IMR-90 (cell line): Measurements from ENCODE around the gene NEFH. TPM values are rescaled to one million over a fixed set of nuclear protein-coding genes. Genes with fewer than 3 reads are reported as not detected.

Source experiments
- ATAC-seq: fragments of 200-7000 bp; cut with Tn5 transposase; 2 replicates; pipeline ENCODE4 v1.9.1; 2020; ENCODE audit warnings: low read depth, mild to moderate bottlenecking, moderate library complexity
- BruUV-seq: library from RNA; stranded (reverse); fragments of 400-500 nt; replicated peaks from 2 replicates; lab custom pipeline; 2021; lab: Mats Ljungman, UMichigan
- CTCF ChIA-PET: fragments of 300-600 bp; formaldehyde crosslinking; extraction: SDS; loops from one replicate; lab custom pipeline; 2021; ENCODE audit warnings: antibody characterized with exemption; lab: Yijun Ruan, JAX
- POLR2A ChIA-PET: fragments of 300-600 bp; sonication (Branson Sonifier 250); formaldehyde crosslinking; loops from one replicate; lab custom pipeline; 2022; ENCODE audit warnings: antibody characterized with exemption; ENCODE audit not compliant: unreplicated experiment; lab: Charles Lee
- DNase-seq: peaks from one replicate; pipeline ENCODE4 v3.0.0; 2013
- H2AFZ ChIP-seq: replicated peaks from 2 replicates; pipeline ENCODE3; 2013; ENCODE audit warnings: low read length, mild to moderate bottlenecking; ENCODE audit not compliant: poor library complexity
- H2AK5ac ChIP-seq: 2 replicates; pipeline ENCODE4 v1.6.1; 2013; ENCODE audit warnings: low read depth, low read length, inconsistent platforms
- H2AK9ac ChIP-seq: replicated peaks from 2 replicates; pipeline ENCODE3; 2013; ENCODE audit warnings: mild to moderate bottlenecking, low read depth, low read length, moderate library complexity; ENCODE audit not compliant: poor library complexity
- H2BK120ac ChIP-seq: 2 replicates; pipeline ENCODE4 v1.6.1; 2013; ENCODE audit warnings: low read depth, low read length, inconsistent platforms
- H2BK15ac ChIP-seq: 3 replicates; pipeline ENCODE4 v1.6.1; 2013; ENCODE audit warnings: low read depth, low read length, inconsistent platforms
- H2BK20ac ChIP-seq: 2 replicates; pipeline ENCODE4 v1.6.1; 2013; ENCODE audit warnings: low read depth, mild to moderate bottlenecking, inconsistent platforms, low read length, moderate library complexity
- H2BK5ac ChIP-seq: 2 replicates; pipeline ENCODE4 v1.6.1; 2013; ENCODE audit warnings: mild to moderate bottlenecking, low read depth, low read length, inconsistent platforms; ENCODE audit not compliant: poor library complexity, severe bottlenecking
- H3K14ac ChIP-seq: replicated peaks from 2 replicates; pipeline ENCODE4 v1.6.1; 2013; ENCODE audit warnings: low read depth, low read length, inconsistent platforms
- H3K18ac ChIP-seq: 2 replicates; pipeline ENCODE4 v1.6.1; 2013; ENCODE audit warnings: low read depth, low read length, control low read depth
- H3K23ac ChIP-seq: 2 replicates; pipeline ENCODE4 v1.6.1; 2013; ENCODE audit warnings: low read depth, low read length, inconsistent platforms
- H3K27ac ChIP-seq: 2 replicates; pipeline ENCODE4 v1.5.1; 2013; ENCODE audit warnings: mild to moderate bottlenecking, control low read depth, low read length; ENCODE audit not compliant: insufficient read depth
- H3K27me3 ChIP-seq: 2 replicates; pipeline ENCODE4 v1.6.1; 2013; ENCODE audit warnings: low read length; ENCODE audit not compliant: control insufficient read depth, insufficient read depth
- H3K36me3 ChIP-seq: 2 replicates; pipeline ENCODE4 v1.6.1; 2013; ENCODE audit warnings: low read length, mixed read lengths; ENCODE audit not compliant: control insufficient read depth, insufficient read depth
- H3K4ac ChIP-seq: 2 replicates; pipeline ENCODE4 v1.6.1; 2013; ENCODE audit warnings: low read depth, low read length, inconsistent platforms
- H3K4me1 ChIP-seq: 2 replicates; pipeline ENCODE4 v1.6.1; 2013; ENCODE audit warnings: low read length, mixed read lengths; ENCODE audit not compliant: control insufficient read depth, insufficient read depth
- H3K4me2 ChIP-seq: 2 replicates; pipeline ENCODE4 v1.6.1; 2013; ENCODE audit warnings: low read depth, mild to moderate bottlenecking, control low read depth, low read length, moderate library complexity
- H3K4me3 ChIP-seq: 2 replicates; pipeline ENCODE4 v1.5.1; 2013; ENCODE audit warnings: low read depth, mild to moderate bottlenecking, control low read depth, low read length, moderate library complexity; ENCODE audit not compliant: insufficient read depth
- H3K56ac ChIP-seq: 2 replicates; pipeline ENCODE4 v1.6.1; 2013; ENCODE audit warnings: low read length, inconsistent platforms; ENCODE audit not compliant: insufficient read depth; ENCODE audit errors: extremely low read depth
- H3K79me1 ChIP-seq, 2 experiments: 2 replicates each; pipeline ENCODE4 v1.6.1; 2013; ENCODE audit warnings: low read length in 2 of 2, inconsistent platforms in 1 of 2, low read depth in 1 of 2
- H3K9ac ChIP-seq: 2 replicates; pipeline ENCODE4 v1.6.1; 2013; ENCODE audit warnings: low read depth, low read length, control low read depth
- H3K9me1 ChIP-seq: 2 replicates; pipeline ENCODE4 v1.6.1; 2013; ENCODE audit warnings: low read length, inconsistent platforms; ENCODE audit not compliant: insufficient read depth
- H3K9me3 ChIP-seq: 2 replicates; pipeline ENCODE4 v1.6.1; 2013; ENCODE audit warnings: low read length; ENCODE audit not compliant: control insufficient read depth, insufficient read depth
- H4K20me1 ChIP-seq: 2 replicates; pipeline ENCODE4 v1.6.1; 2013; ENCODE audit warnings: low read length, inconsistent platforms; ENCODE audit not compliant: insufficient read depth
- H4K5ac ChIP-seq: 2 replicates; pipeline ENCODE4 v1.6.1; 2013; ENCODE audit warnings: mild to moderate bottlenecking, low read depth, low read length, control low read depth
- H4K8ac ChIP-seq, 2 experiments: 2 replicates each; pipeline ENCODE4 v1.6.1; 2013; ENCODE audit warnings: low read depth in 2 of 2, low read length in 2 of 2, control low read depth in 1 of 2, inconsistent platforms in 1 of 2
- H4K91ac ChIP-seq: 2 replicates; pipeline ENCODE4 v1.6.1; 2013; ENCODE audit warnings: low read depth, low read length, inconsistent platforms; ENCODE audit not compliant: insufficient read depth
- CEBPB ChIP-seq: IDR thresholded peaks from 2 replicates; pipeline ENCODE4 v1.6.1; 2012; ENCODE audit warnings: low read depth, low read length, improper control_type of control experiment
- CHD1 ChIP-seq: IDR thresholded peaks from 2 replicates; pipeline ENCODE4 v1.6.1; 2012; ENCODE audit warnings: low read depth, low read length, improper control_type of control experiment
- FOS ChIP-seq: fragments of 150-350 bp; IDR thresholded peaks from 2 replicates; pipeline ENCODE4 v1.6.1; 2016; ENCODE audit warnings: low read depth, low read length
- MAFK ChIP-seq: IDR thresholded peaks from 2 replicates; pipeline ENCODE4 v1.6.1; 2012; ENCODE audit warnings: low read depth, low read length, improper control_type of control experiment
- MXI1 ChIP-seq: IDR thresholded peaks from 2 replicates; pipeline ENCODE4 v1.6.1; 2012; ENCODE audit warnings: low read depth, mild to moderate bottlenecking, low read length, moderate library complexity, borderline replicate concordance
- NFE2L2 ChIP-seq: fragments of 150-350 bp; IDR thresholded peaks from 2 replicates; pipeline ENCODE4 v1.6.1; 2016; ENCODE audit warnings: low read depth, mild to moderate bottlenecking, low read length
- RAD21 ChIP-seq: IDR thresholded peaks from 2 replicates; pipeline ENCODE4 v1.6.1; 2012; ENCODE audit warnings: low read length, improper control_type of control experiment
- RCOR1 ChIP-seq: IDR thresholded peaks from 2 replicates; pipeline ENCODE4 v1.6.1; 2012; ENCODE audit warnings: mild to moderate bottlenecking, low read length, improper control_type of control experiment; ENCODE audit not compliant: insufficient replicate concordance
- USF2 ChIP-seq: fragments of 150-350 bp; IDR thresholded peaks from 2 replicates; pipeline ENCODE4 v1.6.1; 2017; ENCODE audit warnings: mild to moderate bottlenecking, antibody characterized with exemption, low read length, low read depth
- WGBS, 2 experiments: methylation state at CpG; one replicate each; pipeline versions ENCODE4 v1.1.5 to v1.1.7; 2013; ENCODE audit warnings: missing lambda C conversion rate in 2 of 2; ENCODE audit not compliant: insufficient read length in 1 of 2; ENCODE audit errors: extremely low coverage in 2 of 2; 5-methylcytosine and 5-hydroxymethylcytosine counted together
- dilution Hi-C: fragments of 300-500 bp; cut with HindIII; formaldehyde crosslinking; loops from one replicate; pipeline ENCODE4 v1.14.3; 2018; ENCODE audit warnings: low sequenced_read_pairs; ENCODE audit not compliant: unreplicated experiment
- in situ Hi-C: fragments of 300-500 bp; cut with MboI; formaldehyde crosslinking; loops from 3 replicates; pipeline ENCODE4 v1.14.3; 2019; ENCODE audit warnings: low sequenced_read_pairs, inconsistent platforms, mixed read lengths
- intact Hi-C: fragments of 100-400 bp; cut with micrococcal nuclease; formaldehyde crosslinking; loops from 2 replicates; pipeline ENCODE4 v1.10.0; 2022
- polyA plus RNA-seq, 3 experiments: library from polyadenylated mRNA; depleted of rRNA; stranded (reverse); fragments of >200 nt; gene quantifications; 2 replicates each; pipeline ENCODE4 v1.2.3, GENCODE V29; 2012; ENCODE audit warnings: low replicate concordance in 1 of 3
- total RNA-seq: library from RNA; depleted of rRNA; stranded (reverse); fragments of >200 nt; gene quantifications from 2 replicates; pipeline ENCODE4 v1.2.3, GENCODE V29; 2012
- TF ChIP-seq, protein P1 (sequence below): conservative IDR thresholded peaks from 2 replicates; pipeline ENCODE4 v1.5.1; 2012; ENCODE audit warnings: mild to moderate bottlenecking, low read depth, low read length, improper control_type of control experiment
- TF ChIP-seq, protein P2 (sequence below): fragments of 150-350 bp; IDR thresholded peaks from 2 replicates; pipeline ENCODE4 v1.6.1; 2016; ENCODE audit warnings: low read depth, mild to moderate bottlenecking, low read length, moderate library complexity, borderline replicate concordance

Gene NEFH
- total and polyA plus RNA-seq, 2 of the 4 experiments (the other 2 are of a cell fraction), result 1.3 to 2.9 TPM

DNA sequence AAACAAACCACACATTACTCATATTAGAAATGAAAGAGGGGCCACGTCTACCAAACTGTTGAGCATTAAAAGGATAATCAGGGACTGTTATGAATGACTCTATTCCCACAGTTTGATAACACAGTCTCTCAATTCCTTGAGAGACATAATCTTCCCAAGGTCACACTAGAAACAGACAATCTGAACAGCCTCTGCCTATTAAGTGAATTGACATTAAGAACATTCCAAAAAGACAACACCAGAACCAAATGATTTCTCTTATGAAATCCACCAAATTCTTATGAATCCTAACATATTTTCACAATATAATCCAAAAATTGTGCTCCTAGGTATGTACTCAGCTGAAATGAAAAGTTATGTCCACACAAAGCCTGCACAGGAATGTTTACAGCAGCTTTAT, 37.0 kb upstream of the NEFH start:
- H3K4me2 ChIP-seq, result no peak overlapping the region
- H3K9me1 ChIP-seq, result no peaks in the 10 kb centered on the region
- no peak overlapping the region for H4K91ac ChIP-seq
- no peak overlapping the region for H4K8ac ChIP-seq
- no peaks in the 10 kb centered on the region; the same call in 1 of the 2 replicates for H3K4me1 ChIP-seq
- no TSS peak for BruUV-seq
- H3K36me3 ChIP-seq, result no peaks in the 10 kb centered on the region
- in situ Hi-C loops, result no loop called here
- H4K20me1 ChIP-seq, result no peaks in the 10 kb centered on the region
- ChIA-PET CTCF (no interaction called here), POLR2A (no interaction called here)
- H3K9me3 ChIP-seq, result no peaks in the 10 kb centered on the region
- no peak overlapping the region for H3K14ac ChIP-seq
- no peak overlapping the region for H3K4ac ChIP-seq
- no peak overlapping the region for H2BK20ac ChIP-seq
- H4K5ac ChIP-seq, result no peak overlapping the region
- H2AFZ ChIP-seq, result no peak overlapping the region
- no peak for TF ChIP-seq RAD21
- TF ChIP-seq CHD1, result no peak
- TF ChIP-seq NFE2L2, result no peak
- TF ChIP-seq MAFK, result no peak
- no peak for TF ChIP-seq USF2
- TF ChIP-seq, protein P1, sequence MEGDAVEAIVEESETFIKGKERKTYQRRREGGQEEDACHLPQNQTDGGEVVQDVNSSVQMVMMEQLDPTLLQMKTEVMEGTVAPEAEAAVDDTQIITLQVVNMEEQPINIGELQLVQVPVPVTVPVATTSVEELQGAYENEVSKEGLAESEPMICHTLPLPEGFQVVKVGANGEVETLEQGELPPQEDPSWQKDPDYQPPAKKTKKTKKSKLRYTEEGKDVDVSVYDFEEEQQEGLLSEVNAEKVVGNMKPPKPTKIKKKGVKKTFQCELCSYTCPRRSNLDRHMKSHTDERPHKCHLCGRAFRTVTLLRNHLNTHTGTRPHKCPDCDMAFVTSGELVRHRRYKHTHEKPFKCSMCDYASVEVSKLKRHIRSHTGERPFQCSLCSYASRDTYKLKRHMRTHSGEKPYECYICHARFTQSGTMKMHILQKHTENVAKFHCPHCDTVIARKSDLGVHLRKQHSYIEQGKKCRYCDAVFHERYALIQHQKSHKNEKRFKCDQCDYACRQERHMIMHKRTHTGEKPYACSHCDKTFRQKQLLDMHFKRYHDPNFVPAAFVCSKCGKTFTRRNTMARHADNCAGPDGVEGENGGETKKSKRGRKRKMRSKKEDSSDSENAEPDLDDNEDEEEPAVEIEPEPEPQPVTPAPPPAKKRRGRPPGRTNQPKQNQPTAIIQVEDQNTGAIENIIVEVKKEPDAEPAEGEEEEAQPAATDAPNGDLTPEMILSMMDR, result no peak
- TF ChIP-seq FOS, result no peak
- TF ChIP-seq CEBPB, result no peak
- TF ChIP-seq, protein P2, sequence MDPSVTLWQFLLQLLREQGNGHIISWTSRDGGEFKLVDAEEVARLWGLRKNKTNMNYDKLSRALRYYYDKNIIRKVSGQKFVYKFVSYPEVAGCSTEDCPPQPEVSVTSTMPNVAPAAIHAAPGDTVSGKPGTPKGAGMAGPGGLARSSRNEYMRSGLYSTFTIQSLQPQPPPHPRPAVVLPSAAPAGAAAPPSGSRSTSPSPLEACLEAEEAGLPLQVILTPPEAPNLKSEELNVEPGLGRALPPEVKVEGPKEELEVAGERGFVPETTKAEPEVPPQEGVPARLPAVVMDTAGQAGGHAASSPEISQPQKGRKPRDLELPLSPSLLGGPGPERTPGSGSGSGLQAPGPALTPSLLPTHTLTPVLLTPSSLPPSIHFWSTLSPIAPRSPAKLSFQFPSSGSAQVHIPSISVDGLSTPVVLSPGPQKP, result no peak
- no peak for TF ChIP-seq RCOR1
- no peak for TF ChIP-seq MXI1
- no peak overlapping the region for H3K18ac ChIP-seq
- H2BK15ac ChIP-seq, result no peak overlapping the region
- no CpG with 5 or more reads among the region's 1 CpG for WGBS, 2 experiments
- H3K4me3 ChIP-seq, result no peak overlapping the region
- H3K23ac ChIP-seq, result no peak overlapping the region
- H3K27me3 ChIP-seq, result peaks cover 21% of the 10 kb centered on the region
- no peaks in the 10 kb centered on the region for H3K79me1 ChIP-seq
- no peak overlapping the region for H2AK9ac ChIP-seq
- H3K56ac ChIP-seq, result no peak overlapping the region
- no peak overlapping the region for H3K9ac ChIP-seq
- H2BK120ac ChIP-seq, result no peak overlapping the region
- no peak overlapping the region for H3K27ac ChIP-seq
- intact Hi-C loops, result no loop called here
- H2AK5ac ChIP-seq, result no peak overlapping the region
- no peak for DNase-seq
- H2BK5ac ChIP-seq, result no peak overlapping the region
- dilution Hi-C loops, result no loop called here
- ATAC-seq, result no peak
